ENCODE measurements around the gene MMP20. TPM values are rescaled to one million over a fixed set of nuclear protein-coding genes. Genes with fewer than 3 reads are reported as not detected.
"Not testable (repeated sequence)": the region's sequence is repeated elsewhere in the genome, so short reads cannot be mapped to it uniquely, and the experiment has no call there.

The MMP20 gene
- total RNA-seq, 6 experiments from 2014 or later, result not detected

GRCh38 chr11:102637731-102638130 is 12.6 kb upstream of the MMP20 start:
- peak in 2 of 3 donors; percentile 28 to 56 for DNase-seq
- 28% methylated on average over 5 of the region's 5 CpGs for WGBS (ENCODE audit: insufficient coverage, low coverage, low lambda C conversion rate, missing lambda C conversion rate)
- ATAC-seq, result peak; percentile 71 to 77 (median 72)
- intact Hi-C loops (cut with DNase I), result no loop called here
- TF ChIP-seq CTCF (IDR thresholded peaks at IDR 0.05) (no peak), POLR2A (IDR thresholded peaks at IDR 0.05) (no peak)
- no peak overlapping the region for H3K27ac ChIP-seq
- no peaks in the 10 kb centered on the region for H3K27me3 ChIP-seq
- H3K9me3 ChIP-seq, result no peaks in the 10 kb centered on the region
- H3K36me3 ChIP-seq, result no peaks in the 10 kb centered on the region
- H3K4me1 ChIP-seq, result peaks cover 0 to 23% (median 10%) of the 10 kb centered on the region in 4 donors
- H3K4me3 ChIP-seq, result no peak overlapping the region

- Histone ChIP-seq H3K27me3 (no peaks in the 10 kb centered on the region), H3K36me3 (no peaks in the 10 kb centered on the region), H3K9me3 (no peaks in the 10 kb centered on the region), H3K4me1 (peaks cover 0 to 22% (median 0%) of the 10 kb centered on the region in 4 donors), H3K4me3 (no peak overlapping the region), H3K27ac (no peak overlapping the region)
- no peak for TF ChIP-seq POLR2A (IDR thresholded peaks at IDR 0.05)
- no peak for TF ChIP-seq CTCF (IDR thresholded peaks at IDR 0.05)
- intact Hi-C loops (cut with DNase I), result no loop called here
- DNase-seq (no peak), ATAC-seq (no peak)
- 79% methylated on average over 6 of the region's 6 CpGs for WGBS (ENCODE audit: insufficient coverage, low coverage, low lambda C conversion rate, missing lambda C conversion rate)
These were observed 8.4 kb upstream of the MMP20 start for GRCh38 chr11:102633385-102634026.

DNA sequence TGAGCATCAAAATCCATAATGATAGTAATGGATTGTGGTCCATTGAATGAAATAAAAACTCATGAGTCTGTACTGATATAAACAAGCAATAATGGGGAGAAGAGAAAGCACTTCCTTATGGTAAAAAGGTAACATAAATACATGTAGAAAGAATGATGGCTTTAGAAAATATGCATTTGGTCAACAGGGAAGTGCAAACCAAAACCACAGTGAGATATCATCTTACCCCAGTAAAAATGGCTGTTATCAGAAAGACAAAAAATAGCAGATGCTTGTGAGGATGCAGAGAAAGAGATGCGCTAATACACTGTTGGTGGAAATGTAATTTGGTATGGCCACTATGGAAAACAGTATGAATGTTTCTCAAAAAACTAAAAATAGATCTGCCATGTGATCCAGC is 6.9 kb upstream of the MMP20 start:
- H3K4me3 ChIP-seq, result no peak overlapping the region
- ATAC-seq (no peak), DNase-seq (no peak)
- no peaks in the 10 kb centered on the region for H3K27me3 ChIP-seq
- no peak overlapping the region for H3K27ac ChIP-seq
- H3K9me3 ChIP-seq, result no peaks in the 10 kb centered on the region
- intact Hi-C loops (cut with DNase I), result no loop called here
- H3K4me1 ChIP-seq, result peaks cover 0 to 18% (median 0%) of the 10 kb centered on the region in 4 donors
- no peaks in the 10 kb centered on the region for H3K36me3 ChIP-seq
- 100% methylated on average over 1 of the region's 1 CpG for WGBS (ENCODE audit: insufficient coverage, low coverage, low lambda C conversion rate, missing lambda C conversion rate)
- TF ChIP-seq CTCF (IDR thresholded peaks at IDR 0.05) (no peak), POLR2A (IDR thresholded peaks at IDR 0.05) (no peak)

DNA sequence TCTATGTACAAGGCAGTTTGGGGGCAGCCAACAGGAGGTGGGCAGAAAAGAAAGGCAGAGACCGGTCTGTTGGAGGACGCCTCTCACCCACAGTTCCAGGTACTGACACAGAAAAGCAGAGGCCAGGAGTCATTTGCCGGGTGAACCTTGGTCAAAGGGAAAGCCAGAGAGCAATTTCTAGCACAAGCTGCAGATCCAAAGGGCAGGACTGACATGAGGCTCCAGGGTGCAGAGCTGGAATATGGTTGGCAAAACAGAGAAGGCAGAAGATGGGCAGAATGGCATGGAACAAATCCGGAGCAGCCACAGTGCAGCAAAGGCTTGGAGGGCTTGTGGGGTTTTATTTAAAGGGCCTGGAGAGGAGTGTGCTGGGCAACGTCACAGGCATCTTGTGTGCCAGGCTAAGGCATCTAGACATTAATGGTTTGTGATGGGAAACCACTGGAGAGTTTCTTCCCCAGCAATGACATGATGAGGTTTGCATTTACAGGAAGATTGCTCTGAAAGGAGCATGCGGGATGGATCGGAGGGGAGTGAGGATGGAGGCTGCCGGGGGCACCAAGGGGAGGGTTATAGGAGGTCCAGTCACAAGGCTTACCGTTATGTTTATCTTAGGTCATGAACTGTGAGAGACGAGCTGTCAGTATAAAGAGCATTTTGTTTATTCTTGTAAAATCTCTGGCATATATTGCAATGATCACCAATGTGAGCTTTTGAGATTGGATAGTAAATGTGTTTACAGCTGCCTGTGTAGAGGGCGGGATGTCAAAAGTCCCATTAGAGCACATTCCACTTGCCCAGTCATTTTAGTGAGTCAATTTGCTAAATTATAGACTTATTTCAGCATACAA is 5.7 kb upstream of the MMP20 start:
- 26% methylated on average over 11 of the region's 11 CpGs for whole genome bisulfite sequencing (ENCODE audit: insufficient coverage, low coverage, low lambda C conversion rate, missing lambda C conversion rate)
- DNase-seq (peak; percentile 42 to 75 (median 66)), ATAC-seq (peak; percentile 95 to 97 (median 96))
- Histone ChIP-seq H3K4me3 (peak overlapping the region in 1 of 3 donors; percentile 27), H3K36me3 (no peaks in the 10 kb centered on the region), H3K27ac (peak overlapping the region in 2 of 3 donors; percentile 34 to 71), H3K9me3 (no peaks in the 10 kb centered on the region), H3K4me1 (peaks cover 0 to 18% (median 0%) of the 10 kb centered on the region in 4 donors), H3K27me3 (no peaks in the 10 kb centered on the region)
- intact Hi-C loops (cut with DNase I), result no loop called here
- TF ChIP-seq POLR2A (IDR thresholded peaks at IDR 0.05), result no peak
- TF ChIP-seq CTCF (IDR thresholded peaks at IDR 0.05), result no peak

GRCh38 chr11:102629908-102630307 is 4.8 kb upstream of the MMP20 start:
- 40% methylated on average over 1 of the region's 1 CpG for WGBS (ENCODE audit: insufficient coverage, low coverage, low lambda C conversion rate, missing lambda C conversion rate)
- peaks cover 0 to 18% (median 0%) of the 10 kb centered on the region in 4 donors for H3K4me1 ChIP-seq
- ATAC-seq, result peak in 3 of 4 donors; percentile 4 to 17 (median 11)
- H3K4me3 ChIP-seq; H3K27me3 ChIP-seq; H3K36me3 ChIP-seq; H3K9me3 ChIP-seq; H3K27ac ChIP-seq; DNase-seq; intact Hi-C loops (cut with DNase I): not testable (repeated sequence)
